ENCODE results near the gene PTK6. TPM values are rescaled to one million over a fixed set of nuclear protein-coding genes. Genes with fewer than 3 reads are reported as not detected.
A peak's percentile ranks its signal among the peaks of the same experiment; 100 is the strongest.

Gene PTK6
- total and polyA plus RNA-seq, 2 donors (not counting 1 experiment from before 2014, with no cell fraction given): 0.86 to 2.3 TPM

GRCh38 chr20:63585616-63586565 is 48.7 kb upstream of the PTK6 start:
- POLR2A ChIA-PET: interaction anchor here (0.7 kb wide), 2 partner anchors 90 to 367 kb away, joined by 3 read pairs; no protein-coding TSS in a partner anchor
- Histone ChIP-seq H3K9ac (ENCODE audit: low read length) (no peak overlapping the region), H3K9me3 (ENCODE audit: control extremely low read depth in 1 of 3, control insufficient read depth in 2 of 3, insufficient read depth in 1 of 3, low read length in 2 of 3) (no peaks in the 10 kb centered on the region), H3K27me3 (replicated peaks in 1 of 4; ENCODE audit: control extremely low read depth in 1 of 4, control insufficient read depth in 3 of 4, insufficient read depth in 4 of 4, low read length in 3 of 4) (no peaks in the 10 kb centered on the region), H2AFZ (ENCODE audit: insufficient read depth, low read depth, low read length, poor library complexity, severe bottlenecking) (no peak overlapping the region), H3K27ac (ENCODE audit: low read length in 2 of 2) (no peak overlapping the region), H3K36me3 (replicated peaks in 1 of 2; ENCODE audit: control extremely low read depth in 1 of 2, control insufficient read depth in 1 of 2, extremely low read depth in 1 of 2, insufficient read depth in 2 of 2, low read length in 1 of 2) (peaks cover 0 to 18% of the 10 kb centered on the region in 2 experiments), H3K4me1 (ENCODE audit: control insufficient read depth in 2 of 2, insufficient read depth in 2 of 2, low read length in 2 of 2) (peaks cover 3 to 10% of the 10 kb centered on the region in 2 donors), H3K4me2 (replicated peaks; ENCODE audit: low read depth, low read length, poor library complexity, severe bottlenecking) (no peak overlapping the region), H3K79me2 (ENCODE audit: control insufficient read depth, insufficient read depth, low read length) (no peaks in the 10 kb centered on the region), H3K4me3 (ENCODE audit: control extremely low read depth in 1 of 5, extremely low read depth in 1 of 5, insufficient read depth in 1 of 5, low read depth in 2 of 5, low read length in 4 of 5) (no peak overlapping the region), H4K20me1 (ENCODE audit: control insufficient read depth, insufficient read depth, low read length, poor library complexity, severe bottlenecking) (no peaks in the 10 kb centered on the region)
- ATAC-seq (ENCODE audit: low read depth): no peak
- no peaks in the 10 kb centered on the region for H3K27me3 Mint-ChIP-seq
- H3K27ac Mint-ChIP-seq: no peak overlapping the region
- intact Hi-C loops (cut with micrococcal nuclease): no loop called here
- no peaks in the 10 kb centered on the region for H3K9me3 Mint-ChIP-seq (ENCODE audit: insufficient read depth)
- no peak overlapping the region for H3K4me3 Mint-ChIP-seq
- peaks cover 2% of the 10 kb centered on the region for H3K4me1 Mint-ChIP-seq
- CTCF ChIA-PET: interaction anchor here (1.7 kb wide), 1 partner anchor 48 kb away, joined by 4 read pairs; no protein-coding TSS in a partner anchor
- TF ChIP-seq, protein P1, sequence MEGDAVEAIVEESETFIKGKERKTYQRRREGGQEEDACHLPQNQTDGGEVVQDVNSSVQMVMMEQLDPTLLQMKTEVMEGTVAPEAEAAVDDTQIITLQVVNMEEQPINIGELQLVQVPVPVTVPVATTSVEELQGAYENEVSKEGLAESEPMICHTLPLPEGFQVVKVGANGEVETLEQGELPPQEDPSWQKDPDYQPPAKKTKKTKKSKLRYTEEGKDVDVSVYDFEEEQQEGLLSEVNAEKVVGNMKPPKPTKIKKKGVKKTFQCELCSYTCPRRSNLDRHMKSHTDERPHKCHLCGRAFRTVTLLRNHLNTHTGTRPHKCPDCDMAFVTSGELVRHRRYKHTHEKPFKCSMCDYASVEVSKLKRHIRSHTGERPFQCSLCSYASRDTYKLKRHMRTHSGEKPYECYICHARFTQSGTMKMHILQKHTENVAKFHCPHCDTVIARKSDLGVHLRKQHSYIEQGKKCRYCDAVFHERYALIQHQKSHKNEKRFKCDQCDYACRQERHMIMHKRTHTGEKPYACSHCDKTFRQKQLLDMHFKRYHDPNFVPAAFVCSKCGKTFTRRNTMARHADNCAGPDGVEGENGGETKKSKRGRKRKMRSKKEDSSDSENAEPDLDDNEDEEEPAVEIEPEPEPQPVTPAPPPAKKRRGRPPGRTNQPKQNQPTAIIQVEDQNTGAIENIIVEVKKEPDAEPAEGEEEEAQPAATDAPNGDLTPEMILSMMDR (IDR thresholded peaks at IDR 0.05): no peak
- no peak for TF ChIP-seq EZH2 (IDR thresholded peaks at IDR 0.05; ENCODE audit: borderline replicate concordance, insufficient read depth, low read depth, low read length, poor library complexity, severe bottlenecking)
- WGBS (ENCODE audit: insufficient coverage): 92% methylated on average over 21 of the region's 22 CpGs
- peak; percentile 5 for DNase-seq
